Uterus (tissue), 4 donors: ENCODE measurements around the gene SHB. TPM values are rescaled to one million over a fixed set of nuclear protein-coding genes. Genes with fewer than 3 reads are reported as not detected.

ENCODE experiments used
- DNase-seq, 2 donors: peaks; one replicate each; pipeline ENCODE4 v3.0.0-alpha.2; 2019 to 2020
- H3K27ac ChIP-seq, 2 donors: fragments of 200-600 bp; sonication (generic); 1 replicate in 1 of 2; 2 replicates in 1 of 2; pipeline ENCODE4 v1.5.1; 2016 to 2018
- H3K27me3 ChIP-seq, 2 donors: fragments of 200-600 bp; sonication (generic); one replicate each; pipeline ENCODE4 v1.5.1; 2018 to 2019; ENCODE audit warnings: control low read depth in 1 of 2
- H3K36me3 ChIP-seq, 2 donors: fragments of 200-600 bp; sonication (generic); one replicate each; pipeline ENCODE4 v1.5.1; 2019; ENCODE audit warnings: control low read depth in 1 of 2
- H3K4me1 ChIP-seq, 2 donors: fragments of 200-600 bp; sonication (generic); one replicate each; pipeline ENCODE4 v1.5.1; 2018 to 2019; ENCODE audit warnings: control low read depth in 1 of 2
- H3K4me3 ChIP-seq, 2 donors: fragments of 200-600 bp; sonication (generic); 1 replicate in 1 of 2; 2 replicates in 1 of 2; pipeline ENCODE4 v1.5.1; 2018 to 2019; ENCODE audit warnings: mild to moderate bottlenecking in 1 of 2
- H3K9me3 ChIP-seq, 2 donors: fragments of 200-600 bp; sonication (generic); one replicate each; pipeline ENCODE4 v1.5.1; 2019; ENCODE audit warnings: control low read depth in 1 of 2
- CTCF ChIP-seq, 4 experiments: fragments of 200-600 bp in 2 of 4; fragments of 450-650 bp in 2 of 4; sonication (generic) in 2 of 4; IDR thresholded peaks; one replicate each; pipeline ENCODE4 v1.5.1; 2016 to 2019; ENCODE audit warnings: antibody characterized with exemption in 4 of 4, mild to moderate bottlenecking in 2 of 4, moderate library complexity in 1 of 4
- POLR2A ChIP-seq, 2 donors: fragments of 450-650 bp; IDR thresholded peaks; one replicate each; pipeline ENCODE4 v1.6.1; 2016; ENCODE audit warnings: antibody characterized with exemption in 2 of 2, mild to moderate bottlenecking in 1 of 2, moderate library complexity in 1 of 2
- intact Hi-C: fragments of 100-400 bp; cut with DNase I; formaldehyde crosslinking; loops from one replicate; pipeline ENCODE4 v1.15.1; 2023; ENCODE audit warnings: low total_unique reads
- total RNA-seq, 4 donors: library from RNA; depleted of rRNA in 3 of 4; stranded (reverse); fragments of >200 nt in 3 of 4; gene quantifications; one replicate each; pipeline versions ENCODE4 v1.1.0 to v1.2.4, GENCODE V29; 2014 to 2023
- donor health status: DM: yes; HTN: yes; CAD: no.

SHB gene
- total RNA-seq, 4 donors from 2014 or later = 3.5 to 19.6 (median 7.3) TPM

DNA sequence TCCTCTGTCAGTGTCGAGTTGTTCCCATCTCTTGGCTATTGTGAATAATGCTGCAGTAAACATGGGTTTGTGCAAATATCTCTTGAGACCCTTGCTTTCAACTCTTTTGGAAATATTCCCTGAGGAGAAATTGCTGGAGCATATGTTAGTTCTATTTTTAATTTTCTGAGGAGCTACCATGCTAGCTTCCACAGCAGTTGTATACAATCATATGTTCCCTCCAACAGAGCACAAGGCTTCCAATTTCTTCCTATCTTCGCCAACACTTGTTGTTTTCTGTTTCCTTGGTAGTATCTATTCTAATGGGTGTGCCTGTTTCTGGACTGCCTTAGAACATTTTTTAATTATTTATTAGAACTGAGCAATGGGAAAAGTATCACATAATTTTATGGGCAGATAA, 23.6 kb upstream of the SHB start:
- peaks cover 0 to 5% of the 10 kb centered on the region in 2 donors for H3K4me1 ChIP-seq
- no peak overlapping the region for H3K4me3 ChIP-seq
- no peak overlapping the region for H3K27ac ChIP-seq
- TF ChIP-seq POLR2A (IDR thresholded peaks at IDR 0.05) (no peak), CTCF (IDR thresholded peaks at IDR 0.05) (no peak)
- H3K9me3 ChIP-seq = no peaks in the 10 kb centered on the region
- H3K36me3 ChIP-seq = no peaks in the 10 kb centered on the region
- no peak for DNase-seq
- H3K27me3 ChIP-seq = no peaks in the 10 kb centered on the region
- intact Hi-C loops = no loop called here

DNA sequence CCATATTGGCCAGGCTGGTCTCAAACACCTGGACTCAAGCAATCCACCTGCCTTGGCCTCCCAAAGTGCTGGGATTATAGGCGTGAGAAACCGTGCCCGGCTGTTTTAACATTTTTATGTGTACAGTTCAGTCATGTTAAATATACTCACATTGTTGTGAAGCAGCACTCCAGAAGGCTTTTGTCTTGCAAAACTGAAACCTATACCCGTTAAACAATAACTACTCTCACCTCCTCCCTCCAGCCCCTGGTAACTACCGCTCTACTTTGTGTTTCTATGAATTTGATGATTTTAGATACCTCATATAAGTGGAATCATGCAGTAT, 23.1 kb upstream of the SHB start:
- TF ChIP-seq POLR2A (IDR thresholded peaks at IDR 0.05) (no peak), CTCF (IDR thresholded peaks at IDR 0.05) (no peak)
- Histone ChIP-seq H3K36me3 (no peaks in the 10 kb centered on the region), H3K27me3 (no peaks in the 10 kb centered on the region), H3K4me1 (peaks cover 0 to 5% of the 10 kb centered on the region in 2 donors), H3K4me3 (no peak overlapping the region), H3K9me3 (no peaks in the 10 kb centered on the region), H3K27ac (no peak overlapping the region)
- DNase-seq = no peak
- intact Hi-C loops = no loop called here

DNA sequence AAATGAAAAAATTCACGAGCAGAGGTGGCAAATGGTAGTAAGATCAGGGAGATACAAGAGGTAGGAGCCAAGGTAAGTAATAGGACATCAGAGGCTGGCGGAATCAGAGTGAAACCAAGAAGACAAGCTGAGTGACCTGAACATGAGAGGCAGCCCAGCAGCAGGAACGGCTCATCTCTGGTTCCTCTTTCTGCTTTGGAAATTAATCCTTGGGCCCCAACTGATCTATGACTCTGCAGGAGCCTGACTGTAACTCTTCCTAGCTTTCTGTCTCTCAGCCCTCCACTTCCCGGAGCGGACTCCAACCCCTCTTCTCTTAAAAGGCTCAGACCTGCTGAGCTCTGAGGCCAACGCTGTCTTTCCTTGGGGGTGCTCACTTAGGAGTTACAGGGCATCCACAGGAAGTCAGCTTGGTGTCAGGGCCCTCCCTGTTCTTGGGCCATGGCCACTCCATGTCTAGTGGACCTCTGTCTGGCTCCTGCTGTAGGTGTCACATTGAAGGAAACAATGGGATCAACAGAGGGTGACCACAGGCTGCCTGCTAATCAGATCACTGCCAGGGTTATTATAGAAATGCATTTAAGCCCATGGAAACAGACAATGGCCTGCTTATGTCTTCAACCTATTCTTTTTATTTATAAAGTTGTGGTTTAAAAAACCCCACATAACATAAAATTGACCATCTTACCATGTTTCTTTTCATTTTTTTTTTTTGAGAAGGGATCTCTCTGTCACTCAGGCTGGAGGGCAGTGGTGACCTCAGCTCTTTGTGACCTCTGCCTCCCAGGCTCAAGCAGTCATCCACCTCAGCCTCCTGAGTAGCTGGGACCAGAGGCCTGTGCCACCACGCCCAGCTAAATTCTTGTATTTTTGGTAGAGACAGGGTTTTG, 22.5 kb upstream of the SHB start:
- Histone ChIP-seq H3K36me3 (no peaks in the 10 kb centered on the region), H3K4me1 (peaks cover 0 to 5% of the 10 kb centered on the region in 2 donors), H3K27ac (no peak overlapping the region), H3K4me3 (no peak overlapping the region), H3K27me3 (no peaks in the 10 kb centered on the region), H3K9me3 (no peaks in the 10 kb centered on the region)
- intact Hi-C loops = no loop called here
- no peak for DNase-seq
- no peak for TF ChIP-seq POLR2A (IDR thresholded peaks at IDR 0.05)
- no peak for TF ChIP-seq CTCF (IDR thresholded peaks at IDR 0.05)

DNA sequence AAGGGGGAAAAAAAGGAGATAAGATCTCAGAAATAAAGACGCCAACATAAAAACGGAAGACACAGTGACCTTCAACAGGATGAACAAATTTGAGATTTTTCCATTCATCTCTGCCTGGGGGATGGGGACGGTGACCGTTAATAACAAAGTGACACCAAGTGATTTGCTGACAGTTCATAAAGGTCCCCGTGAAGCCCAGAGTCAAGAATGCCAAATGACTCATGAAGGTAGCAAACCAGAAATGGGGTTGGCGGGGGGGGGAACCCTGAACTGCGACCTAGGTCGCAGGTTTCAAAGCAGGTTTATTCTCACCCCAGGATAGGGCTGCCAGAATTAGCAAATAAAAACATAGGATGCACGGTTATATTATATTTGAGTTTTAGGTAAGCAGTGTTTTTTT, 21.1 kb upstream of the SHB start:
- no peak for DNase-seq
- Histone ChIP-seq H3K27me3 (no peaks in the 10 kb centered on the region), H3K27ac (no peak overlapping the region), H3K36me3 (no peaks in the 10 kb centered on the region), H3K4me1 (peaks cover 0 to 5% of the 10 kb centered on the region in 2 donors), H3K4me3 (no peak overlapping the region), H3K9me3 (no peaks in the 10 kb centered on the region)
- TF ChIP-seq CTCF (IDR thresholded peaks at IDR 0.05) = no peak
- no peak for TF ChIP-seq POLR2A (IDR thresholded peaks at IDR 0.05)
- intact Hi-C loops = no loop called here

DNA sequence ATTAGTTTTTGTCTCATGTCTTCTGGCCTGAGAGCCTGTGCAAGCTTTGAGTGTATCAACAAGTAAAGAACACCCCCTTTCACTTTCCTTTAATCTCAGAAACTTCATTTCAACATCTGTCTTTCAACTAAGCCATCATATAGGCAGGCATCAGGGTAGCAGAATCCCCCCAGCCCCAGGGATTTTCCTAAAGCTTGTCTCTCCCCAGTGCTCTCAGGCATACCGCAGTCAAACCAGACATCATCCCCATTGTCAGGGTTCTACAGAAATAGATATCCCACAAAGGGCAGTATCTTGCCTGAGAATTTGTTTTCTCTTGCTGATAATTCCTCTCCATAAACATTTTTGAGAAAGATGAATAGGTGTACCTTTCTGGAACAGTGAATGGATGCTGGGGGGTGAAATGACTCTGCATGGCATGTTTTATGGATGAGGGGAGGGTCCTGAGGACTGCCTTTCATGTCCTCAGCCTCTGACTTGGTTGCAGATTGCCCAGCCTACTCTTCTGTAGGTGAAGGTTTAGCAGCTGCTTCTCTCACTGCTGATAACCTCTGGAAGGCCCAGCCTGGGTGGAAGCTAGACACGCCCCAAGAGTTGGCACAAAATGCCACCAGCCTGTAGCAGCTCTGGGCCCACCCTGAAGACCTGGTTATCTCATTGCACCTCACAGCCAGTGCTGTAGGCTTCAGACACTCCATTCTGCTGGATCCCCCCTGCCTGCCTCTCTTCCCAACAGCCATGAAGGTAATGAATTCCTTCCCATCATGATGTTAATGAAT, 20.5 kb upstream of the SHB start:
- intact Hi-C loops = no loop called here
- H3K9me3 ChIP-seq = no peaks in the 10 kb centered on the region
- H3K27ac ChIP-seq = no peak overlapping the region
- H3K4me3 ChIP-seq = no peak overlapping the region
- peaks cover 0 to 5% of the 10 kb centered on the region in 2 donors for H3K4me1 ChIP-seq
- no peak for TF ChIP-seq CTCF (IDR thresholded peaks at IDR 0.05)
- TF ChIP-seq POLR2A (IDR thresholded peaks at IDR 0.05) = no peak
- no peaks in the 10 kb centered on the region for H3K36me3 ChIP-seq
- no peak for DNase-seq
- no peaks in the 10 kb centered on the region for H3K27me3 ChIP-seq
